K562 (cell line): Measurements from ENCODE around the gene CHSY1. TPM values are rescaled to one million over a fixed set of nuclear protein-coding genes. Genes with fewer than 3 reads are reported as not detected.

Source experiments
- GMEB1 ChIP-seq: fragments of 250-450 bp; sonication (Bioruptor Pico); IDR thresholded peaks from 2 replicates; pipeline ENCODE4 v1.4.0; 2020; ENCODE audit warnings: mild to moderate bottlenecking
- MLLT1 ChIP-seq, 2 experiments: fragments of 450-650 bp; IDR thresholded peaks; 2 replicates each; pipeline ENCODE4 v1.6.1; 2016
- XRCC3 ChIP-seq: fragments of 450-650 bp; IDR thresholded peaks from 2 replicates; pipeline ENCODE4 v1.6.1; 2017; ENCODE audit warnings: mild to moderate bottlenecking, moderate library complexity
- ZNF24 ChIP-seq: fragments of 450-650 bp; IDR thresholded peaks from 2 replicates; pipeline ENCODE4 v1.6.1; 2016
- ZNF584 ChIP-seq: fragments of 200-800 bp; sonication (Bioruptor generic); IDR thresholded peaks from 2 replicates; pipeline ENCODE4 v1.6.1; 2016; ENCODE audit warnings: low read depth, mild to moderate bottlenecking, missing genetic modification characterization, missing compliant biosample characterization
- polyA plus RNA-seq, 8 experiments: library from polyadenylated mRNA; depleted of rRNA in 4 of 8; stranded (reverse) in 5 of 8; unstranded in 3 of 8; fragments of >200 nt; fragmentation: Nextera tagmentation in 2 of 8; fragmentation: Illumina TruSeq in 1 of 8; extraction: Ambion mirVana in 2 of 8; extraction: Trizol in 1 of 8; gene quantifications; 2 replicates each; pipeline versions ENCODE4 v1.2.1 to v1.2.3, GENCODE V29; 2011 to 2014; ENCODE audit warnings: inconsistent platforms in 1 of 8, missing spikeins in 1 of 8
- total RNA-seq, 7 experiments: library from RNA; depleted of rRNA in 6 of 7; stranded (reverse); fragments of >200 nt in 6 of 7; fragmentation: Illumina TruSeq in 2 of 7; extraction: Trizol in 2 of 7; gene quantifications; 2 replicates each; pipeline versions ENCODE4 v1.2.1 to v1.2.3, GENCODE V29; 2011 to 2021; ENCODE audit warnings: low replicate concordance in 1 of 7
- TF ChIP-seq, protein P1 (sequence below), 2 experiments: fragments of 450-650 bp; IDR thresholded peaks; 2 replicates each; pipeline ENCODE4 v1.6.1; 2018; ENCODE audit warnings: mild to moderate bottlenecking in 2 of 2, low read depth in 1 of 2; ENCODE audit not compliant: partially characterized antibody in 2 of 2
- TF ChIP-seq, protein P2 (sequence below): fragments of 200-600 bp; sonication (generic); IDR thresholded peaks from one replicate; pipeline ENCODE4 v1.6.1; 2012; ENCODE audit warnings: mild to moderate bottlenecking, low read depth, low read length, inconsistent platforms

CHSY1 gene
- total and polyA plus RNA-seq, 9 of the 15 experiments (the other 6 are each of a cell fraction or from before 2014, with no cell fraction given): 7.0 to 16.4 (median 13.4) TPM

DNA sequence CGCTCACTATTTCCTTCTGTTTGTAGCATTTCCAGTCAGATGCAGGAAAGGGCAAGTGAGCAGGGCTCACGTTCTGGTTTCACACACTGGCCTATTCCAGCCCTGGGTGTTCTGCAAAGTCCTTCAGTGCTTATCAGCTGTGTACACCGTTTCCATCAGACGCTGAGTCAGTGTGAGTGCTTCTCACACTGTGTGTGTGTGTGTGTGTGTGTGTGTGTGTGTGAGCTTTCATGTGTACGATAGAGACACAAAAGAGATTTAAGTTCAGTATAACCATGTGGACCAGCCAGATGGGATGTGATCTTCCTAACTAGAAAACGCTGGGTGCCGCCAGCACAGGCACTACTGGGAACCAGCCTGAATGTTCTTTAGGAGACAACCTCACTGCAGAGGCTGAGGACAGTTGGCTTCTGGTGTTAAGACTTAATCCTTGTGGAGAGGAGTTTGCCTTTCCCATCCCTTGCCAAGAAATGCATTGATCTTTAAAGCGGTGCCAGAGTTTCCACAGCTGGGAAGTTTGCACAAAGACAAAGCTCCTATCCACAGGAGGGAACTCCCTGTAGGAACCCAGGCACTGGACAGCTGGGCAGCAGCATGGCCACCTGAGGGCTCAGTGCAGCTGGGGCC is 3.9 kb upstream of the CHSY1 start (continued):
- TF ChIP-seq, protein P1, sequence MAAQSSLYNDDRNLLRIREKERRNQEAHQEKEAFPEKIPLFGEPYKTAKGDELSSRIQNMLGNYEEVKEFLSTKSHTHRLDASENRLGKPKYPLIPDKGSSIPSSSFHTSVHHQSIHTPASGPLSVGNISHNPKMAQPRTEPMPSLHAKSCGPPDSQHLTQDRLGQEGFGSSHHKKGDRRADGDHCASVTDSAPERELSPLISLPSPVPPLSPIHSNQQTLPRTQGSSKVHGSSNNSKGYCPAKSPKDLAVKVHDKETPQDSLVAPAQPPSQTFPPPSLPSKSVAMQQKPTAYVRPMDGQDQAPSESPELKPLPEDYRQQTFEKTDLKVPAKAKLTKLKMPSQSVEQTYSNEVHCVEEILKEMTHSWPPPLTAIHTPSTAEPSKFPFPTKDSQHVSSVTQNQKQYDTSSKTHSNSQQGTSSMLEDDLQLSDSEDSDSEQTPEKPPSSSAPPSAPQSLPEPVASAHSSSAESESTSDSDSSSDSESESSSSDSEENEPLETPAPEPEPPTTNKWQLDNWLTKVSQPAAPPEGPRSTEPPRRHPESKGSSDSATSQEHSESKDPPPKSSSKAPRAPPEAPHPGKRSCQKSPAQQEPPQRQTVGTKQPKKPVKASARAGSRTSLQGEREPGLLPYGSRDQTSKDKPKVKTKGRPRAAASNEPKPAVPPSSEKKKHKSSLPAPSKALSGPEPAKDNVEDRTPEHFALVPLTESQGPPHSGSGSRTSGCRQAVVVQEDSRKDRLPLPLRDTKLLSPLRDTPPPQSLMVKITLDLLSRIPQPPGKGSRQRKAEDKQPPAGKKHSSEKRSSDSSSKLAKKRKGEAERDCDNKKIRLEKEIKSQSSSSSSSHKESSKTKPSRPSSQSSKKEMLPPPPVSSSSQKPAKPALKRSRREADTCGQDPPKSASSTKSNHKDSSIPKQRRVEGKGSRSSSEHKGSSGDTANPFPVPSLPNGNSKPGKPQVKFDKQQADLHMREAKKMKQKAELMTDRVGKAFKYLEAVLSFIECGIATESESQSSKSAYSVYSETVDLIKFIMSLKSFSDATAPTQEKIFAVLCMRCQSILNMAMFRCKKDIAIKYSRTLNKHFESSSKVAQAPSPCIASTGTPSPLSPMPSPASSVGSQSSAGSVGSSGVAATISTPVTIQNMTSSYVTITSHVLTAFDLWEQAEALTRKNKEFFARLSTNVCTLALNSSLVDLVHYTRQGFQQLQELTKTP (IDR thresholded peaks at IDR 0.05; ENCODE audit: low read depth in 1 of 2, partially characterized antibody in 2 of 2): peak in 1 of 2 experiments; percentile 90
- TF ChIP-seq ZNF24 (0 out of 2 replicates have a peak, but pooled peaks have one; percentile 51), GMEB1 (CRISPR knock-in tag) (no peak), XRCC3 (no peak), ZNF584 (peak; percentile 65; the same call in 1 of the 2 replicates), MLLT1 (IDR thresholded peaks at IDR 0.05) (peak; percentile 89 to 93)
- TF ChIP-seq, protein P2, sequence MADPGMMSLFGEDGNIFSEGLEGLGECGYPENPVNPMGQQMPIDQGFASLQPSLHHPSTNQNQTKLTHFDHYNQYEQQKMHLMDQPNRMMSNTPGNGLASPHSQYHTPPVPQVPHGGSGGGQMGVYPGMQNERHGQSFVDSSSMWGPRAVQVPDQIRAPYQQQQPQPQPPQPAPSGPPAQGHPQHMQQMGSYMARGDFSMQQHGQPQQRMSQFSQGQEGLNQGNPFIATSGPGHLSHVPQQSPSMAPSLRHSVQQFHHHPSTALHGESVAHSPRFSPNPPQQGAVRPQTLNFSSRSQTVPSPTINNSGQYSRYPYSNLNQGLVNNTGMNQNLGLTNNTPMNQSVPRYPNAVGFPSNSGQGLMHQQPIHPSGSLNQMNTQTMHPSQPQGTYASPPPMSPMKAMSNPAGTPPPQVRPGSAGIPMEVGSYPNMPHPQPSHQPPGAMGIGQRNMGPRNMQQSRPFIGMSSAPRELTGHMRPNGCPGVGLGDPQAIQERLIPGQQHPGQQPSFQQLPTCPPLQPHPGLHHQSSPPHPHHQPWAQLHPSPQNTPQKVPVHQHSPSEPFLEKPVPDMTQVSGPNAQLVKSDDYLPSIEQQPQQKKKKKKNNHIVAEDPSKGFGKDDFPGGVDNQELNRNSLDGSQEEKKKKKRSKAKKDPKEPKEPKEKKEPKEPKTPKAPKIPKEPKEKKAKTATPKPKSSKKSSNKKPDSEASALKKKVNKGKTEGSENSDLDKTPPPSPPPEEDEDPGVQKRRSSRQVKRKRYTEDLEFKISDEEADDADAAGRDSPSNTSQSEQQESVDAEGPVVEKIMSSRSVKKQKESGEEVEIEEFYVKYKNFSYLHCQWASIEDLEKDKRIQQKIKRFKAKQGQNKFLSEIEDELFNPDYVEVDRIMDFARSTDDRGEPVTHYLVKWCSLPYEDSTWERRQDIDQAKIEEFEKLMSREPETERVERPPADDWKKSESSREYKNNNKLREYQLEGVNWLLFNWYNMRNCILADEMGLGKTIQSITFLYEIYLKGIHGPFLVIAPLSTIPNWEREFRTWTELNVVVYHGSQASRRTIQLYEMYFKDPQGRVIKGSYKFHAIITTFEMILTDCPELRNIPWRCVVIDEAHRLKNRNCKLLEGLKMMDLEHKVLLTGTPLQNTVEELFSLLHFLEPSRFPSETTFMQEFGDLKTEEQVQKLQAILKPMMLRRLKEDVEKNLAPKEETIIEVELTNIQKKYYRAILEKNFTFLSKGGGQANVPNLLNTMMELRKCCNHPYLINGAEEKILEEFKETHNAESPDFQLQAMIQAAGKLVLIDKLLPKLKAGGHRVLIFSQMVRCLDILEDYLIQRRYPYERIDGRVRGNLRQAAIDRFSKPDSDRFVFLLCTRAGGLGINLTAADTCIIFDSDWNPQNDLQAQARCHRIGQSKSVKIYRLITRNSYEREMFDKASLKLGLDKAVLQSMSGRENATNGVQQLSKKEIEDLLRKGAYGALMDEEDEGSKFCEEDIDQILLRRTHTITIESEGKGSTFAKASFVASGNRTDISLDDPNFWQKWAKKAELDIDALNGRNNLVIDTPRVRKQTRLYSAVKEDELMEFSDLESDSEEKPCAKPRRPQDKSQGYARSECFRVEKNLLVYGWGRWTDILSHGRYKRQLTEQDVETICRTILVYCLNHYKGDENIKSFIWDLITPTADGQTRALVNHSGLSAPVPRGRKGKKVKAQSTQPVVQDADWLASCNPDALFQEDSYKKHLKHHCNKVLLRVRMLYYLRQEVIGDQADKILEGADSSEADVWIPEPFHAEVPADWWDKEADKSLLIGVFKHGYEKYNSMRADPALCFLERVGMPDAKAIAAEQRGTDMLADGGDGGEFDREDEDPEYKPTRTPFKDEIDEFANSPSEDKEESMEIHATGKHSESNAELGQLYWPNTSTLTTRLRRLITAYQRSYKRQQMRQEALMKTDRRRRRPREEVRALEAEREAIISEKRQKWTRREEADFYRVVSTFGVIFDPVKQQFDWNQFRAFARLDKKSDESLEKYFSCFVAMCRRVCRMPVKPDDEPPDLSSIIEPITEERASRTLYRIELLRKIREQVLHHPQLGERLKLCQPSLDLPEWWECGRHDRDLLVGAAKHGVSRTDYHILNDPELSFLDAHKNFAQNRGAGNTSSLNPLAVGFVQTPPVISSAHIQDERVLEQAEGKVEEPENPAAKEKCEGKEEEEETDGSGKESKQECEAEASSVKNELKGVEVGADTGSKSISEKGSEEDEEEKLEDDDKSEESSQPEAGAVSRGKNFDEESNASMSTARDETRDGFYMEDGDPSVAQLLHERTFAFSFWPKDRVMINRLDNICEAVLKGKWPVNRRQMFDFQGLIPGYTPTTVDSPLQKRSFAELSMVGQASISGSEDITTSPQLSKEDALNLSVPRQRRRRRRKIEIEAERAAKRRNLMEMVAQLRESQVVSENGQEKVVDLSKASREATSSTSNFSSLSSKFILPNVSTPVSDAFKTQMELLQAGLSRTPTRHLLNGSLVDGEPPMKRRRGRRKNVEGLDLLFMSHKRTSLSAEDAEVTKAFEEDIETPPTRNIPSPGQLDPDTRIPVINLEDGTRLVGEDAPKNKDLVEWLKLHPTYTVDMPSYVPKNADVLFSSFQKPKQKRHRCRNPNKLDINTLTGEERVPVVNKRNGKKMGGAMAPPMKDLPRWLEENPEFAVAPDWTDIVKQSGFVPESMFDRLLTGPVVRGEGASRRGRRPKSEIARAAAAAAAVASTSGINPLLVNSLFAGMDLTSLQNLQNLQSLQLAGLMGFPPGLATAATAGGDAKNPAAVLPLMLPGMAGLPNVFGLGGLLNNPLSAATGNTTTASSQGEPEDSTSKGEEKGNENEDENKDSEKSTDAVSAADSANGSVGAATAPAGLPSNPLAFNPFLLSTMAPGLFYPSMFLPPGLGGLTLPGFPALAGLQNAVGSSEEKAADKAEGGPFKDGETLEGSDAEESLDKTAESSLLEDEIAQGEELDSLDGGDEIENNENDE: no peak
